WTC11 (cell line): ENCODE data around the gene SRRM5. TPM values are rescaled to one million over a fixed set of nuclear protein-coding genes. Genes with fewer than 3 reads are reported as not detected.

Source experiments
- ATAC-seq: fragments of 200-7000 bp; cut with Tn5 transposase; 2 replicates; pipeline ENCODE4 v1.10.0; 2021; ENCODE audit warnings: mild to moderate bottlenecking, moderate library complexity
- CTCF ChIA-PET: fragments of 300-600 bp; sonication (Branson Sonifier 250); formaldehyde crosslinking; loops from one replicate; lab custom pipeline; 2021; ENCODE audit warnings: antibody characterized with exemption; lab: Charles Lee
- POLR2A ChIA-PET: fragments of 350-600 bp; sonication (Branson Sonifier 250); formaldehyde crosslinking; loops from one replicate; lab custom pipeline; 2021; ENCODE audit warnings: antibody characterized with exemption; lab: Charles Lee
- DNase-seq: peaks from one replicate; pipeline ENCODE4 v3.0.0; 2021; ENCODE audit warnings: low spot score
- H3K27ac Mint-ChIP-seq: 2 replicates; pipeline ENCODE4 v1.8.0; 2021; ENCODE audit warnings: mixed read lengths
- H3K27me3 Mint-ChIP-seq: 2 replicates; pipeline ENCODE4 v1.8.0; 2021; ENCODE audit warnings: low read depth, mild to moderate bottlenecking, moderate library complexity, mixed read lengths
- H3K36me3 Mint-ChIP-seq: 2 replicates; pipeline ENCODE4 v1.8.0; 2021; ENCODE audit warnings: mixed read lengths
- H3K4me1 Mint-ChIP-seq: 2 replicates; pipeline ENCODE4 v1.8.0; 2022; ENCODE audit warnings: mixed read lengths
- H3K4me3 Mint-ChIP-seq: 2 replicates; pipeline ENCODE4 v1.8.0; 2021; ENCODE audit warnings: mild to moderate bottlenecking, moderate library complexity, mixed read lengths
- H3K9me3 Mint-ChIP-seq: 2 replicates; pipeline ENCODE4 v1.8.0; 2021; ENCODE audit warnings: mixed read lengths
- CREM ChIP-seq: sonication (generic); formaldehyde crosslinking; IDR thresholded peaks from 2 replicates; pipeline ENCODE4 v1.8.1; 2022; ENCODE audit warnings: mild to moderate bottlenecking, missing genetic modification reagents, moderate library complexity
- GTF2I ChIP-seq: fragments of 250-450 bp; sonication (Bioruptor Pico); conservative IDR thresholded peaks from 2 replicates; pipeline ENCODE4 v1.4.0; 2021; ENCODE audit warnings: mild to moderate bottlenecking
- NR1H2 ChIP-seq: sonication (generic); formaldehyde crosslinking; IDR thresholded peaks from 2 replicates; pipeline ENCODE4 v1.9.0; 2021; ENCODE audit warnings: mild to moderate bottlenecking, moderate library complexity, missing genetic modification reagents
- NR3C1 ChIP-seq: sonication (generic); formaldehyde crosslinking; conservative IDR thresholded peaks from 2 replicates; pipeline ENCODE4 v1.8.1; 2023; ENCODE audit warnings: low read depth, mild to moderate bottlenecking, missing genetic modification reagents
- PREB ChIP-seq: sonication (generic); formaldehyde crosslinking; IDR thresholded peaks from 2 replicates; pipeline ENCODE4 v1.8.1; 2022; ENCODE audit warnings: mild to moderate bottlenecking, missing genetic modification reagents, moderate library complexity, borderline replicate concordance
- SMAD4 ChIP-seq: sonication (generic); formaldehyde crosslinking; IDR thresholded peaks from 2 replicates; pipeline ENCODE4 v1.8.0; 2022; ENCODE audit warnings: mild to moderate bottlenecking, missing genetic modification reagents
- TEAD1 ChIP-seq: sonication (generic); formaldehyde crosslinking; IDR thresholded peaks from 2 replicates; pipeline ENCODE4 v1.8.0; 2022; ENCODE audit warnings: mild to moderate bottlenecking, missing genetic modification reagents
- ZNF219 ChIP-seq: sonication (generic); formaldehyde crosslinking; IDR thresholded peaks from 2 replicates; pipeline ENCODE4 v1.8.0; 2023; ENCODE audit warnings: missing genetic modification reagents, mild to moderate bottlenecking, borderline replicate concordance
- ZNF263 ChIP-seq: sonication (generic); formaldehyde crosslinking; IDR thresholded peaks from 2 replicates; pipeline ENCODE4 v1.8.1; 2022; ENCODE audit warnings: low read depth, mild to moderate bottlenecking, moderate library complexity, missing genetic modification reagents
- ZNF317 ChIP-seq: sonication (generic); formaldehyde crosslinking; IDR thresholded peaks from 2 replicates; pipeline ENCODE4 v1.8.1; 2023; ENCODE audit warnings: low read depth, mild to moderate bottlenecking, moderate library complexity, missing genetic modification reagents, borderline replicate concordance
- ZNF425 ChIP-seq: fragments of 250-450 bp; sonication (Bioruptor Pico); conservative IDR thresholded peaks from 2 replicates; pipeline ENCODE4 v1.9.0; 2021; ENCODE audit warnings: mild to moderate bottlenecking
- ZNF512 ChIP-seq: sonication (generic); formaldehyde crosslinking; IDR thresholded peaks from 2 replicates; pipeline ENCODE4 v1.8.1; 2022; ENCODE audit warnings: missing genetic modification reagents, borderline replicate concordance
- total RNA-seq: library from RNA; stranded (reverse); gene quantifications from 3 replicates; pipeline ENCODE4 v1.2.3, GENCODE V29; 2021
- TF ChIP-seq, protein P1 (sequence below): sonication (generic); formaldehyde crosslinking; IDR thresholded peaks from 2 replicates; pipeline ENCODE4 v1.8.1; 2022; ENCODE audit warnings: low read depth, missing genetic modification reagents, borderline replicate concordance
- TF ChIP-seq, protein P2 (sequence below): sonication (generic); formaldehyde crosslinking; IDR thresholded peaks from 2 replicates; pipeline ENCODE4 v1.8.1; 2023; ENCODE audit warnings: mild to moderate bottlenecking, missing genetic modification reagents

The SRRM5 gene
- total RNA-seq, 1 experiment from 2014 or later = 0.42 TPM

GRCh38 chr19:43644181-43644580, 32.3 kb downstream of the SRRM5 start (continued):
- TF ChIP-seq PREB (CRISPR knock-in tag) = no peak

DNA sequence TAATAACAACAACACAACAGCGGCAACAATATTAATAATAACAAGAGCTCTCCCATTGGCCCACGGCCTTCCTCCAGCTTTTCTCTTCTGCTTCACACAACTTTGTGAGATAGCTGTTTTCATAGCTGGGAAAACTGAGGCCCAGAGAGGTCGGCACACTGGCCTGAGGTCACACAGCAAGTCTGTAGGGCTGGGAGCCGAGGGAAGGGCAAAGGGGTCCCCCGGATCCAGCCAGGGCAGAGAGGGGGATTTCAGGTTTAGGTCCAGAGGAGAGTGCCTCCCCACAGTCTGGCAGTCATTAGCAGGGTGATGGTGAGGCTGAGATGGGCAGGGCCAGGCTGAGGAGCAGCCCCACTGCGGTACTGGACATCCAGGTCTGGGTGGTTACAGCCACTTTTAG, 36.7 kb downstream of the SRRM5 start:
- H3K36me3 Mint-ChIP-seq = peaks cover 40% of the 10 kb centered on the region
- peaks cover 2% of the 10 kb centered on the region; the same call in 1 of the 2 replicates for H3K4me1 Mint-ChIP-seq
- no peak overlapping the region for H3K4me3 Mint-ChIP-seq
- POLR2A ChIA-PET = no interaction called here
- H3K27me3 Mint-ChIP-seq = peaks cover 21% of the 10 kb centered on the region
- no peak overlapping the region; the same call in 1 of the 2 replicates for H3K27ac Mint-ChIP-seq
- H3K9me3 Mint-ChIP-seq = peaks cover 21% of the 10 kb centered on the region
- DNase-seq (no peak), ATAC-seq (no peak)
- TF ChIP-seq ZNF425 (CRISPR knock-in tag) = no peak
- no peak for TF ChIP-seq SMAD4 (CRISPR knock-in tag)
- TF ChIP-seq CREM (CRISPR knock-in tag) = no peak
- TF ChIP-seq ZNF317 = no peak
- TF ChIP-seq NR1H2 (CRISPR knock-in tag) = no peak
- no peak for TF ChIP-seq ZNF263
- TF ChIP-seq TEAD1 (CRISPR knock-in tag) = no peak
- no peak for TF ChIP-seq NR3C1
- TF ChIP-seq, protein P1, sequence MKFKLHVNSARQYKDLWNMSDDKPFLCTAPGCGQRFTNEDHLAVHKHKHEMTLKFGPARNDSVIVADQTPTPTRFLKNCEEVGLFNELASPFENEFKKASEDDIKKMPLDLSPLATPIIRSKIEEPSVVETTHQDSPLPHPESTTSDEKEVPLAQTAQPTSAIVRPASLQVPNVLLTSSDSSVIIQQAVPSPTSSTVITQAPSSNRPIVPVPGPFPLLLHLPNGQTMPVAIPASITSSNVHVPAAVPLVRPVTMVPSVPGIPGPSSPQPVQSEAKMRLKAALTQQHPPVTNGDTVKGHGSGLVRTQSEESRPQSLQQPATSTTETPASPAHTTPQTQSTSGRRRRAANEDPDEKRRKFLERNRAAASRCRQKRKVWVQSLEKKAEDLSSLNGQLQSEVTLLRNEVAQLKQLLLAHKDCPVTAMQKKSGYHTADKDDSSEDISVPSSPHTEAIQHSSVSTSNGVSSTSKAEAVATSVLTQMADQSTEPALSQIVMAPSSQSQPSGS (CRISPR knock-in tag) = no peak
- TF ChIP-seq, protein P2, sequence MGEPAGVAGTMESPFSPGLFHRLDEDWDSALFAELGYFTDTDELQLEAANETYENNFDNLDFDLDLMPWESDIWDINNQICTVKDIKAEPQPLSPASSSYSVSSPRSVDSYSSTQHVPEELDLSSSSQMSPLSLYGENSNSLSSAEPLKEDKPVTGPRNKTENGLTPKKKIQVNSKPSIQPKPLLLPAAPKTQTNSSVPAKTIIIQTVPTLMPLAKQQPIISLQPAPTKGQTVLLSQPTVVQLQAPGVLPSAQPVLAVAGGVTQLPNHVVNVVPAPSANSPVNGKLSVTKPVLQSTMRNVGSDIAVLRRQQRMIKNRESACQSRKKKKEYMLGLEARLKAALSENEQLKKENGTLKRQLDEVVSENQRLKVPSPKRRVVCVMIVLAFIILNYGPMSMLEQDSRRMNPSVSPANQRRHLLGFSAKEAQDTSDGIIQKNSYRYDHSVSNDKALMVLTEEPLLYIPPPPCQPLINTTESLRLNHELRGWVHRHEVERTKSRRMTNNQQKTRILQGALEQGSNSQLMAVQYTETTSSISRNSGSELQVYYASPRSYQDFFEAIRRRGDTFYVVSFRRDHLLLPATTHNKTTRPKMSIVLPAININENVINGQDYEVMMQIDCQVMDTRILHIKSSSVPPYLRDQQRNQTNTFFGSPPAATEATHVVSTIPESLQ = no peak
- no peak for TF ChIP-seq GTF2I (CRISPR knock-in tag)
- TF ChIP-seq ZNF512 (CRISPR knock-in tag) = no peak
- no peak for TF ChIP-seq ZNF219 (CRISPR knock-in tag)
- CTCF ChIA-PET = interaction anchor here (1.0 kb wide), 1 partner anchor 10 kb away, joined by 3 read pairs; no protein-coding TSS in a partner anchor

GRCh38 chr19:43649514-43649913, 37.6 kb downstream of the SRRM5 start:
- Mint-ChIP-seq H3K9me3 (peaks cover 21% of the 10 kb centered on the region), H3K36me3 (peaks cover 42% of the 10 kb centered on the region), H3K27me3 (peaks cover 12% of the 10 kb centered on the region; the same call in 1 of the 2 replicates), H3K27ac (no peak overlapping the region), H3K4me3 (no peak overlapping the region), H3K4me1 (peaks cover 2% of the 10 kb centered on the region; the same call in 1 of the 2 replicates)
- ChIA-PET CTCF (no interaction called here), POLR2A (no interaction called here)
- DNase-seq = no peak
- TF ChIP-seq NR3C1 = no peak
- no peak for ATAC-seq
